HG03439 (cell line): ENCODE data around the gene ALDOB.

ENCODE experiments used
- ATAC-seq: cut with Tn5 transposase; IDR thresholded peaks from one replicate; pipeline ENCODE4 v1.9.1; 2021; ENCODE audit warnings: mild to moderate bottlenecking, moderate library complexity; ENCODE audit not compliant: unreplicated experiment

Gene ALDOB

DNA sequence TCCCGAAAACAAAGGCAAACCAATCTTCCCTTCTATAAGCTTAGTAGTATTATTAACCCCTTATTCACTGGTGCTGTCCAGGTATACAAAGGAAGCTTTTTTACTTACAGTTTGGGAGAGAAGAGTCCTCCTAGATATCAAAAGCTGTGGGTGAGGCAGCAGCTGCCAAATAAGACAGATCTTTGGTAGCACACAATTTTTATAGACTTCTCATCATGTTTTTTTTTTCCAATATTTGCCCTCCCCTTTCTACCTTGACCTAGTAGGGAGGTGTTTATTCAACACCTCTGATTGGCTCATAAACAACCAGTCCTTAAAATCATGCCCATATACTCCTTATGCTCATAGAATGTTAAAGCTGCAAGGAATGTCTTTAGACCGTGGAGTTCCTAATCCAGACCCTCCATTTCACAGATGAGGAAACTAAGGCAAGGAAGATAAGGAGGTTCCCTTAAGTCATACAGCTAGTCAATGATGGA is at the start of gene ALDOB:
ALDOB (minus strand) TSS at position 174 of the 479 bp plus-strand sequence. CDS start 4,887 bp downstream, outside the sequence.
- no peak for ATAC-seq

GRCh38 chr9:101484046-101484445 is 48.5 kb upstream of the ALDOB start:
- ATAC-seq: no peak

DNA sequence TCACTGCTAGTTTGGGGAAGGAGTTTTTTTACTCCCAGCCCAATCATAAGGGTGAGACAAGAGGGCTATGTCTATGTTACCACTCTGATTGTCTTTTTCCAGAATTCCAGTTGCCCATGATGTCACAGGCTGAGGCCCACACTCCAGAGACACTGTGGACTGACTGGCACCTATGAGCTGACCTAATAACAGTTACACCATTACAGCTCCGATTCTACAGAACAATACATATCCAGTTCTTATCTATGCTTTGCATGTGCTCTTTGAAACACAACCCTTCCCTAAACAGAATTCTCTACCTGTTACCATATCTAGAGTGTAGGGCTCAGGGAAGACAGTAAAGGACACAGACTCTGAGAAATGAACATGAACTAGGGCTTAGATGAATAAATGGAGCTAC is 45.7 kb upstream of the ALDOB start:
- no peak for ATAC-seq

GRCh38 chr9:101480386-101480785 is 44.8 kb upstream of the ALDOB start:
- no peak for ATAC-seq

DNA sequence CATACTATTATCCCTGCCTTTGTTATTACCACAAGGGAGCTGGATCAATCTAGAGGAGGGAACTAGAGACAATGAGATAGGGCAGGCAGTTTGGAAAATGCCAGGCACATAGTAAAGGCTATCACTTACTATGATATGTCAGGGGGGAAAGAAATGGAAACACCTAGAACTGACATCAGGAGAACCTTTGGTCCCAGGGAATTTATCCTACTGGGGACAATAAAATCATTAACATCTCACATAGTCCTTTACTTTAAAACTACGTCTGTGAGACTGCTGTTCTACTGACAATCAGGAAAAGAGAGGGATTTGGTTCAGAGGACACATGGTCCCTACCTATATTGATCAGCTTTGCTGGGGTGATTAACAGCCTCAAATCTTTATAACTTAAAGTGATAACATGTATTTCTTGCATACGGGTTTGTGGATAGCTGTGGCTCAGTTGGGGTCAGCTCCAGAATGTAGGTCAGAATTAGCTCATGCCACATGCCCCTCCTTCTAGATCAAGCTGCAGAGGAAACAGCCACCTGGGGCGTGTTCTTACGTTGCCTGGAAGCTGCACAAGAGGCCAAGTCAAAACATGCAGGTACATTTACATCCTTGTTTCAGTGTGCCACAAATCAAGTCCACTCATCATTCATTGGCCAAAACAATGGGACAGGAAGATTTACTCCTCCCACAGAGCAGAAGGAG is 43.9 kb upstream of the ALDOB start:
- no peak for ATAC-seq

GRCh38 chr9:101478906-101479305 is 43.3 kb upstream of the ALDOB start:
- no peak for ATAC-seq

DNA sequence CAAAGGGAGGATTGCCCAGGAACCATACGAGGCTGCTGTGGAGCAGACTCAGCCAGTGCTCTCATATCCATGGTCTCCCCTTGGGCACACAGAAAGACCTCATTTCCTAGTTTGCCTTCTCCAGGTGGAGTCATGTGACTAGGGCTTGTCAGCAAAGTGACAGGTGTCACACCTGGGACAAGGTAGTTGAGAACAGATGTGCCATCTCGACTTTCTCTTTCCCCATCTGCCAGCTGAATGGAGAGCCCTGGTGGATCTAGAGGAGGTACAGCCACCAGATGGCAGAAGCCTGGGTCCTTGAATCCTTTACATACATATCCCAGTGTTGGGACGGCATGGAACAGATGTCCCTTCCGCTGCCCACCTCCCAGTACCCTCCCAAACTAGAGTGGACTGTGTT is 42.9 kb upstream of the ALDOB start:
- ATAC-seq: no peak

- no peak for ATAC-seq
Observed at GRCh38 chr9:101477736-101478135, 42.2 kb upstream of the ALDOB start.

DNA sequence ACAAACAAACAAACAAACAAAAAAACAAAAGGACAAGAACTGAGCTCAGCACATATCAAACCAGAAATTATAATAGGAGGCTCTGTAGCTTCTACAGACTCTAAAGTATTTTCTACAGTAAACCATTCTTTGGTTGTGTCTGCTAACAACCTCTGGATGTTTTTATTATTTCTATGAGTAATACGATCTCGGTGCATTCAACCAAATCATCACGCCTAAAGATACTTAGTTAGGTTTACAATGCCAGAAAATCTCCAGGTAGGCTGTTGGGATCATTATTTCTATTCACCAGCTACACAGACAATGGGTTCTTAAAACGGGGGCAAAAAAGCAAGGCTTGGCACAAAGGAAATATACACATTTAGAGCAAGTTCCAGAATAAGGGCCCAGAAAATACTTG is 41.6 kb upstream of the ALDOB start:
- no peak for ATAC-seq

GRCh38 chr9:101476576-101477208 is 41.1 kb upstream of the ALDOB start:
- ATAC-seq: no peak

- ATAC-seq: no peak
Observed at GRCh38 chr9:101472891-101473290, 37.3 kb upstream of the ALDOB start.

DNA sequence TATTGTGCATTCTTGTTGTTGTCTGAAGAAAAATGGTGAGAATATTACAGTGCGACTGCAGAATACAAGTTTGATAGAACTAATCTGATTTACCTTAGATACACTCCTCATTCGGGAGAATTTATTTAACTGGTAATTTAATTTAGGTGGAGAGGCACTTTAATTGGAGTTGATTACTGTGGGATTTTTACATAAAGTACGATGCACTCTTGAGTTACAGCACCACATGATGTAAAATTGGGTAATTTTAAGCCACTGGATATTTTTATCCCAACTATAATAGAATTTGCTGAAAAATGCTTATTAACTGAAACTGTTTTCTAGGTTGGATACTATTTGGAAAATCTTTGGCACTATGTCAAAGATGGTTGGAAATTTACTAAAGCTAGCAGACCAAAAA is 35.4 kb upstream of the ALDOB start:
- no peak for ATAC-seq

- ATAC-seq: no peak
Observed at GRCh38 chr9:101470021-101470420, 34.4 kb upstream of the ALDOB start.

GRCh38 chr9:101469026-101469425 is 33.5 kb upstream of the ALDOB start:
- ATAC-seq: no peak

- no peak for ATAC-seq
Observed at GRCh38 chr9:101468116-101468515, 32.5 kb upstream of the ALDOB start.

GRCh38 chr9:101467690-101468089 is 32.1 kb upstream of the ALDOB start:
- ATAC-seq: no peak

GRCh38 chr9:101466863-101467262 is 31.3 kb upstream of the ALDOB start:
- ATAC-seq: no peak

DNA sequence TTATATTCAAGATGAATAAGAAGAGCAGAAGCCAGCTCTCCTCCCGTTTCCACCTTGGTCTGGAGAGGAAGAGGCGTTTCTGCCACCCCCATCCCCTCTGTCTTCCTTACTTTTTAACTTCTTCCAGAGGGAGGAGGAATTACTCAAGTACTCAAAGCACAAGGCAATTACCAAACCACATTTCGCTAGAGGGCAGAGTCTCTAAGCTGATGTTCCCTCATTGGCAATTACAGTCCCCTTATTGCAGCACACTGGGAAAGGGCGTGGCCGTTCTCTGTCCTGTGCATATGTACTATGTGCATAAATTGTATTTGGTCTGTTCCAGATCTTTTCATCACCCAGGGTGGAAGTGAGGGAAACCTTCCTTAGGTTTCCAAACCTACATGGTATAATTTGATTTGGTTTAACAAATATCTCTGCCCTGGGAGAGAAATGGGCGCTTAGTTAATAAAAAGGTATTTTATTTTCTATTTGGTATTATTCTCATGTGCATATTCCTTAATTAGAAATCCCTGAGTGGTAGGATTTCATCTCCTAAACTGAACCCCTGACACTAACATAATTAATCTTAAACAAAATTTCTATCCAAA is 29.8 kb upstream of the ALDOB start:
- ATAC-seq: no peak

- no peak for ATAC-seq
Observed at GRCh38 chr9:101463397-101463796, 27.8 kb upstream of the ALDOB start.

DNA sequence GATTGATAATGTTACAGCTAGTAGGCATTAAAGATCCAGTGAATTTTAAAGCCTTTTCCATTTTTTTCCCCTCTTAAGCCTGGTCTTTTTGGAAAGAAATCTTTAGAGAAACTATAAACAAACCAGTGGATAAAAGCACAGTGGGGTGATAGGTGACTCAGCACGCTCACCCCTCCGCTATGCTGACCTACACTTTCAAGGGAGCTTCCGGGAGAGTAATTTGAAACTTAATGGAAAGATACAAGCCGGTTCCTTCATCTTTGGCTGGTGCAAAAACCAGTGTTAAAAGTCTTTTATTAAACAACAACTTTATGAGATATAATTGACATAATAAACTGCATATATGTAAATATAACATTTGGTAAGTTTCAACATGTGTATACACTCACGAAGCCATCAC is 27.0 kb upstream of the ALDOB start:
- no peak for ATAC-seq

- ATAC-seq: no peak
Observed at GRCh38 chr9:101460965-101461364, 25.4 kb upstream of the ALDOB start.

DNA sequence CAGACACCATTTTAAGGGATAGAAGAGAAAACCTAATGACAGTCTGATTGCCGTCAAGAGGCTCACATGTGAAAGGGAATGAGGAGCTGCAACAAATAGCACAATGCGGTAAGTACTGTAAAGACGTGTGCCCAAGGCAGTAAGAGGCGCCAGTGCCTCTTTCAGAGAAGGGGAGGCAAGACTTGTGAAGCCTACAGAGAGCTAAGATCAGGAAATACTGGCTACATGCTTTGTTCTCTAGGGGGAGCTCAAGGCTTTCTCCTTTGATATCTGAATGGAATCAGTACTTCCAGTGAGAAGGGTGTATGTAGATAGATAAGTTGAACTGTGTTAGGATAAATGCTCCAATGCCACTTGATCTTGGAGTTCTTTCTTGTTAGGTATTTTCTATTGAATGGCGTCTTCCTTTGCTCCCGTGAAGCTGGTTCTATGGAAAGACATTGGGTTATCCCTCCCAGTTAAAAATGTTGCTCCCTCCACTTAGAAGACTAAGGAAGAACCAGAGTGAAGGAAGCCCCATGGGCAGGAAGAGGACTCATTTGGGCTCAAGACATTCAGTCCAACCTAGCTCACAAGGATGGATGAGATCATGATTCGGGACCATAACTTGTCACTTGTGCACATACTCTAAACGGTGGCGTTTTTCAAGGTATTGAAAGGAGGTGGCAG is 23.5 kb upstream of the ALDOB start:
- ATAC-seq: peak; percentile 85
